Panc1 (cell line): ENCODE results near the gene TIMM22. TPM values are rescaled to one million over a fixed set of nuclear protein-coding genes. Genes with fewer than 3 reads are reported as not detected.

Experiments
- ATAC-seq: fragments of 200-7000 bp; cut with Tn5 transposase; 2 replicates; pipeline ENCODE4 v1.9.1; 2020; ENCODE audit warnings: mild to moderate bottlenecking, moderate library complexity
- BruUV-seq: library from RNA; stranded (reverse); fragments of 400-500 nt; replicated peaks from 2 replicates; lab custom pipeline; 2021; lab: Mats Ljungman, UMichigan
- CTCF ChIA-PET: fragments of 300-600 bp; sonication (Branson Sonifier 250); formaldehyde crosslinking; loops from one replicate; lab custom pipeline; 2022; ENCODE audit warnings: antibody characterized with exemption; lab: Charles Lee
- POLR2A ChIA-PET: fragments of 300-600 bp; sonication (Branson Sonifier 250); formaldehyde crosslinking; loops from one replicate; lab custom pipeline; 2022; ENCODE audit warnings: antibody characterized with exemption; lab: Charles Lee
- DNase-seq: peaks from one replicate; pipeline ENCODE4 v3.0.0-alpha.2; 2010; ENCODE audit warnings: low read depth, low spot score
- H3K27ac ChIP-seq: 2 replicates; pipeline ENCODE4 v1.5.1; 2011; ENCODE audit warnings: mild to moderate bottlenecking, low read length, inconsistent platforms
- H3K27me3 ChIP-seq: fragments of 200-500 bp; sonication (Bioruptor generic); 2 replicates; pipeline ENCODE4 v1.6.0; 2014; ENCODE audit warnings: low read length, inconsistent platforms; ENCODE audit not compliant: control insufficient read depth, insufficient read depth
- H3K36me3 ChIP-seq: fragments of 200-500 bp; sonication (Bioruptor generic); 2 replicates; pipeline ENCODE4 v1.5.1; 2014; ENCODE audit warnings: inconsistent platforms, mild to moderate bottlenecking, low read length, moderate library complexity; ENCODE audit not compliant: control insufficient read depth, insufficient read depth
- H3K4me1 ChIP-seq: 2 replicates; pipeline ENCODE4 v1.5.1; 2011; ENCODE audit warnings: inconsistent platforms, mild to moderate bottlenecking, low read length, moderate library complexity; ENCODE audit not compliant: control insufficient read depth, insufficient read depth
- H3K4me3 ChIP-seq, 2 experiments: 2 replicates each; pipeline ENCODE4 v1.5.1; 2011 to 2012; ENCODE audit warnings: low read depth in 2 of 2, low read length in 2 of 2, mild to moderate bottlenecking in 2 of 2, inconsistent platforms in 1 of 2, moderate library complexity in 1 of 2
- H3K9me3 ChIP-seq: fragments of 200-500 bp; sonication (Bioruptor generic); 2 replicates; pipeline ENCODE4 v1.5.1; 2014; ENCODE audit warnings: low read depth, mild to moderate bottlenecking, inconsistent platforms, low read length, moderate library complexity; ENCODE audit not compliant: control insufficient read depth, insufficient read depth
- CTCF ChIP-seq: fragments of 450-650 bp; IDR thresholded peaks from 2 replicates; pipeline ENCODE4 v1.5.1; 2017; ENCODE audit warnings: mild to moderate bottlenecking
- POLR2AphosphoS5 ChIP-seq: IDR thresholded peaks from 2 replicates; pipeline ENCODE4 v1.6.1; 2012; ENCODE audit warnings: mild to moderate bottlenecking, low read depth, low read length, moderate library complexity
- REST ChIP-seq, 2 experiments: IDR thresholded peaks; 2 replicates each; pipeline ENCODE4 v1.6.1; 2011 to 2012; ENCODE audit warnings: low read depth in 2 of 2, control low read depth in 1 of 2, low read length in 1 of 2, mild to moderate bottlenecking in 1 of 2, moderate library complexity in 1 of 2; ENCODE audit not compliant: insufficient read depth in 1 of 2
- SIN3A ChIP-seq: IDR thresholded peaks from 2 replicates; pipeline ENCODE4 v1.6.1; 2012; ENCODE audit warnings: low read depth, mild to moderate bottlenecking, low read length, moderate library complexity, borderline replicate concordance; ENCODE audit not compliant: insufficient read depth
- TCF7L2 ChIP-seq: IDR thresholded peaks from 2 replicates; pipeline ENCODE4 v1.6.1; 2011; ENCODE audit warnings: mild to moderate bottlenecking, low read depth, low read length, inconsistent platforms
- in situ Hi-C: cut with HindIII; loops from 2 replicates; pipeline ENCODE4 v1.10.0; 2016; ENCODE audit warnings: low sequenced_read_pairs, low pct_unique_long_range_greater_than_20kb
- intact Hi-C: fragments of 100-400 bp; cut with micrococcal nuclease; formaldehyde crosslinking; loops from one replicate; pipeline ENCODE4 v1.10.0; 2022; ENCODE audit not compliant: unreplicated experiment
- total RNA-seq: library from RNA; stranded (reverse); gene quantifications from one replicate; pipeline ENCODE4 v1.2.1, GENCODE V29; 2021; ENCODE audit not compliant: unreplicated experiment

TIMM22 gene
- total RNA-seq, 1 experiment from 2014 or later = 10.2 TPM

- BruUV-seq = no TSS peak
- H3K4me3 ChIP-seq = peak overlapping the region; percentile 69 to 83
- DNase-seq (no peak), ATAC-seq (peak; percentile 13; the same call in 1 of the 2 replicates)
- H3K27me3 ChIP-seq = no peaks in the 10 kb centered on the region
- H3K27ac ChIP-seq = peak overlapping the region; percentile 93
- in situ Hi-C loops = no loop called here
- intact Hi-C loops = no loop called here
- ChIA-PET POLR2A (interaction anchor here (0.6 to 0.7 kb wide), 2 partner anchors 98 to 128 kb away, joined by 3 to 6 read pairs; no protein-coding TSS in a partner anchor), CTCF (no interaction called here)
- H3K9me3 ChIP-seq = no peaks in the 10 kb centered on the region
- H3K36me3 ChIP-seq = no peaks in the 10 kb centered on the region; the same call in none of the 2 replicates
- TF ChIP-seq REST (IDR thresholded peaks at IDR 0.05; ENCODE audit: insufficient read depth in 1 of 2, low read depth in 2 of 2, low read length in 1 of 2) (no peak), CTCF (no peak), SIN3A (no peak), TCF7L2 (no peak), POLR2AphosphoS5 (no peak; the same call in 1 of the 2 replicates)
- H3K4me1 ChIP-seq = peaks cover 22% of the 10 kb centered on the region
Measured at GRCh38 chr17:978103-979093, 18.5 kb upstream of the TIMM22 start.

- peak; percentile 74 for ATAC-seq
- TF ChIP-seq CTCF (no peak), REST (IDR thresholded peaks at IDR 0.05; ENCODE audit: insufficient read depth in 1 of 2, low read depth in 2 of 2, low read length in 1 of 2) (no peak), SIN3A (no peak), POLR2AphosphoS5 (no peak), TCF7L2 (no peak)
- Histone ChIP-seq H3K9me3 (no peaks in the 10 kb centered on the region), H3K27me3 (no peaks in the 10 kb centered on the region), H3K4me1 (peaks cover 21% of the 10 kb centered on the region), H3K27ac (no peak overlapping the region), H3K4me3 (peak overlapping the region; percentile 38 to 46), H3K36me3 (no peaks in the 10 kb centered on the region; the same call in none of the 2 replicates)
- BruUV-seq = no TSS peak
- DNase-seq = no peak
- intact Hi-C loops (no loop called here), in situ Hi-C loops (no loop called here)
- POLR2A ChIA-PET = interaction anchor here (0.7 kb wide), 1 partner anchor 25 kb away, joined by 4 read pairs; no protein-coding TSS in a partner anchor
- CTCF ChIA-PET = interaction anchor here (0.5 kb wide), 1 partner anchor 111 kb away, joined by 3 read pairs; no protein-coding TSS in a partner anchor
Measured at GRCh38 chr17:979212-979538, 17.8 kb upstream of the TIMM22 start.
